ENCODE measurements around the gene MACROD2.

The MACROD2 gene

GRCh38 chr20:15476781-15477180 lies 1481.5 kb downstream of the MACROD2 start:
- no peak for TF ChIP-seq ZNF274 (IDR thresholded peaks at IDR 0.05; ENCODE audit: low read depth, low read length)

GRCh38 chr20:15482525-15482924 lies 1487.2 kb downstream of the MACROD2 start:
- TF ChIP-seq ZNF274 (IDR thresholded peaks at IDR 0.05; ENCODE audit: low read depth, low read length): no peak
- H3K4me3 ChIP-seq (ENCODE audit: low read length): no peak overlapping the region

More at GRCh38 chr20:15476781-15477180, 1481.5 kb downstream of the MACROD2 start:
- no peak overlapping the region for H3K4me3 ChIP-seq (ENCODE audit: low read length)

GRCh38 chr20:15485519-15485918 lies 1490.2 kb downstream of the MACROD2 start:
- no peak overlapping the region for H3K4me3 ChIP-seq (ENCODE audit: low read length)
- TF ChIP-seq ZNF274 (IDR thresholded peaks at IDR 0.05; ENCODE audit: low read depth, low read length): no peak

GRCh38 chr20:15487030-15487429 lies 1491.7 kb downstream of the MACROD2 start:
- no peak overlapping the region for H3K4me3 ChIP-seq (ENCODE audit: low read length)
- TF ChIP-seq ZNF274 (IDR thresholded peaks at IDR 0.05; ENCODE audit: low read depth, low read length): no peak

GRCh38 chr20:15487682-15488081 lies 1492.4 kb downstream of the MACROD2 start:
- H3K4me3 ChIP-seq (ENCODE audit: low read length): no peak overlapping the region
- TF ChIP-seq ZNF274 (IDR thresholded peaks at IDR 0.05; ENCODE audit: low read depth, low read length): no peak

GRCh38 chr20:15491575-15491974 lies 1496.3 kb downstream of the MACROD2 start:
- no peak for TF ChIP-seq ZNF274 (IDR thresholded peaks at IDR 0.05; ENCODE audit: low read depth, low read length)
- H3K4me3 ChIP-seq (ENCODE audit: low read length): no peak overlapping the region

- no peak for TF ChIP-seq ZNF274 (IDR thresholded peaks at IDR 0.05; ENCODE audit: low read depth, low read length)
Measured at GRCh38 chr20:15494851-15495250, 1499.5 kb downstream of the MACROD2 start.

GRCh38 chr20:15496501-15497039 lies 1501.3 kb downstream of the MACROD2 start:
- H3K4me3 ChIP-seq (ENCODE audit: low read length): no peak overlapping the region

More at GRCh38 chr20:15494851-15495250, 1499.5 kb downstream of the MACROD2 start:
- H3K4me3 ChIP-seq (ENCODE audit: low read length): no peak overlapping the region

GRCh38 chr20:15498926-15499325 lies 1503.6 kb downstream of the MACROD2 start:
- TF ChIP-seq ZNF274 (IDR thresholded peaks at IDR 0.05; ENCODE audit: low read depth, low read length): no peak
- H3K4me3 ChIP-seq (ENCODE audit: low read length): no peak overlapping the region

More at GRCh38 chr20:15496501-15497039, 1501.3 kb downstream of the MACROD2 start:
- TF ChIP-seq ZNF274 (IDR thresholded peaks at IDR 0.05; ENCODE audit: low read depth, low read length): no peak

GRCh38 chr20:15506311-15506710 lies 1511.0 kb downstream of the MACROD2 start:
- no peak overlapping the region for H3K4me3 ChIP-seq (ENCODE audit: low read length)
- TF ChIP-seq ZNF274 (IDR thresholded peaks at IDR 0.05; ENCODE audit: low read depth, low read length): no peak

- TF ChIP-seq ZNF274 (IDR thresholded peaks at IDR 0.05; ENCODE audit: low read depth, low read length): no peak
- no peak overlapping the region for H3K4me3 ChIP-seq (ENCODE audit: low read length)
Measured at GRCh38 chr20:15507151-15507550, 1511.8 kb downstream of the MACROD2 start.

- TF ChIP-seq ZNF274 (IDR thresholded peaks at IDR 0.05; ENCODE audit: low read depth, low read length): no peak
- no peak overlapping the region for H3K4me3 ChIP-seq (ENCODE audit: low read length)
Measured at GRCh38 chr20:15511551-15511950, 1516.2 kb downstream of the MACROD2 start.

- no peak for TF ChIP-seq ZNF274 (IDR thresholded peaks at IDR 0.05; ENCODE audit: low read depth, low read length)
- H3K4me3 ChIP-seq (ENCODE audit: low read length): no peak overlapping the region
Measured at GRCh38 chr20:15512916-15513315, 1517.6 kb downstream of the MACROD2 start.

- no peak for TF ChIP-seq ZNF274 (IDR thresholded peaks at IDR 0.05; ENCODE audit: low read depth, low read length)
- no peak overlapping the region for H3K4me3 ChIP-seq (ENCODE audit: low read length)
Measured at GRCh38 chr20:15515691-15516090, 1520.4 kb downstream of the MACROD2 start.

GRCh38 chr20:15520930-15521524 lies 1525.7 kb downstream of the MACROD2 start:
- TF ChIP-seq ZNF274 (IDR thresholded peaks at IDR 0.05; ENCODE audit: low read depth, low read length): no peak
- H3K4me3 ChIP-seq (ENCODE audit: low read length): no peak overlapping the region

GRCh38 chr20:15523400-15523799 lies 1528.1 kb downstream of the MACROD2 start:
- no peak overlapping the region for H3K4me3 ChIP-seq (ENCODE audit: low read length)
- TF ChIP-seq ZNF274 (IDR thresholded peaks at IDR 0.05; ENCODE audit: low read depth, low read length): no peak

All from GM08714 (cell line).